Spinal cord (tissue), 10 donors: ENCODE measurements around the gene TENM3. TPM values are rescaled to one million over a fixed set of nuclear protein-coding genes. Genes with fewer than 3 reads are reported as not detected.

Experiments used
- DNase-seq, 6 donors: peaks; one replicate each; pipeline versions ENCODE4 v3.0.0 to v3.0.0-alpha.2; 2013 to 2015; ENCODE audit warnings: low spot score in 6 of 6, low read depth in 4 of 6
- H3K27ac ChIP-seq: one replicate; pipeline ENCODE4 v1.5.1; 2013; ENCODE audit warnings: low read depth, low read length, control low read depth
- H3K27me3 ChIP-seq: one replicate; pipeline ENCODE4 v1.6.1; 2013; ENCODE audit warnings: low read length; ENCODE audit not compliant: control insufficient read depth, insufficient read depth
- H3K36me3 ChIP-seq: one replicate; pipeline ENCODE4 v1.6.1; 2013; ENCODE audit warnings: low read length; ENCODE audit not compliant: control insufficient read depth, insufficient read depth
- H3K4me1 ChIP-seq: one replicate; pipeline ENCODE4 v1.6.1; 2013; ENCODE audit warnings: low read length; ENCODE audit not compliant: control insufficient read depth, insufficient read depth
- H3K4me3 ChIP-seq: one replicate; pipeline ENCODE4 v1.5.1; 2013; ENCODE audit warnings: low read depth, low read length, control low read depth
- H3K9me3 ChIP-seq: one replicate; pipeline ENCODE4 v1.6.1; 2013; ENCODE audit warnings: low read length; ENCODE audit not compliant: control insufficient read depth, insufficient read depth
- WGBS: methylation state at CpG from one replicate; pipeline ENCODE4 v1.1.5; 2013; ENCODE audit warnings: missing lambda C conversion rate; ENCODE audit not compliant: insufficient coverage; 5-methylcytosine and 5-hydroxymethylcytosine counted together
- polyA plus RNA-seq, 2 donors: library from polyadenylated mRNA; unstranded; fragments of 120-200 nt; gene quantifications; one replicate each; pipeline ENCODE4 v1.2.1, GENCODE V29; 2013; ENCODE audit not compliant: insufficient read length in 2 of 2
- total RNA-seq, 2 donors: library from RNA; depleted of rRNA in 1 of 2; stranded (reverse); fragments of 120-200 nt in 1 of 2; fragments of >200 nt in 1 of 2; gene quantifications; one replicate each; pipeline versions ENCODE4 v1.2.3 to v1.2.4, GENCODE V29; 2013 to 2014
- donor health status: healthy.

Gene TENM3
- total and polyA plus RNA-seq, 4 donors: 25.8 to 57.5 (median 38.7) TPM

DNA sequence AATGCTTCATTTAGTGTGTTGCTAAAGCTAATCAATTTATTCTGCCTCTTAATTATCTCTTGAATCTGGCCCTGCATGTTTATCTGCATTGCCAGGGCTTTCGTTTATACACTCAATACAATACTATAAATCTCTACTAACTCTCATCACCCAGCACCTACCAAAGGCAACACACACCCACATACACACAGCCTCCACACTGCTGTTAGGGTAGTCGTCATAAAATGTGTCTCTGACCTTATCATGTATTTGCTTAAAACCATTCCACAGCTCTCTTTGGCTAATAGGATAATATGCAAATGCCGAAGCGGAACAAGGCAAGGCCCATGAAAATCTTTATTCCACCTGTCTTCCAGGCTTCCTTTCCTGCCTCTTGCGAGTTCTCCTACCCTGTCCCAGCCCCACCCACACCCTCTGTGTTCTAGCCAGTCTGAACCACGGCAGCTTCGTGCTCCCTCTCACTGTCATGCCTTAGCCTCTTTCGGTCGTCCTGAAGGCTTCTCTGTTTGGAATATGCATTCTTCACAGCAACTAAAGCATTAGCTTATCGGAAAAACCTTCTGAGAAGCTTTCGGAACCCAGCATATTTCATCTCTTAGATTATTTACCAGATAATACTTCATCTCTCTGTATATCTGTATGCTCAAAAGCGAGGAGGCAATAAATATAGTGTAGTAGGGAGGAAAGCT is 333.5 kb downstream of the TENM3 start:
- WGBS: 41% methylated on average over 8 of the region's 12 CpGs
- H3K27ac ChIP-seq: no peak overlapping the region
- H3K27me3 ChIP-seq: no peaks in the 10 kb centered on the region
- no peak overlapping the region for H3K4me3 ChIP-seq
- H3K9me3 ChIP-seq: no peaks in the 10 kb centered on the region
- DNase-seq: peak in 1 of 6 donors; percentile 50
- H3K36me3 ChIP-seq: no peaks in the 10 kb centered on the region
- H3K4me1 ChIP-seq: no peaks in the 10 kb centered on the region

DNA sequence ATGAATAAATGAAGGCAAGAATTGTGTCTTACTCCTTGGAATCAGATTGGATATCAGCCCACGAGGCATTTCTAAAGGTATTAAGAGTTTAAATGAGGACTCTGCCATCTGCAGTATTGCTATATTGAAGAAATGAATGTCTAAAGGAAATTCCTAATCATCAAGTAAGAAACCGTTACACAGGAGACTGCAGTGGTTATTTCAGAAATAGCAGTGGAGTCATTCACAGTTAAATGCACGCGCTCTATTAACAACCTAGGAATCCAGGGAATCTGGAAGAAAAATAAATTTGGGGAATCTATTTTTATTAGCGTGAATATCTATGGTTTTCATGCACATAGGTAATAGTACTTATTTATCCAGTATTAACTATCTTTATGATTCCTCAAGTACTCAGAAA is 334.2 kb downstream of the TENM3 start:
- Histone ChIP-seq H3K36me3 (no peaks in the 10 kb centered on the region), H3K9me3 (no peaks in the 10 kb centered on the region), H3K4me3 (no peak overlapping the region), H3K4me1 (no peaks in the 10 kb centered on the region), H3K27me3 (no peaks in the 10 kb centered on the region), H3K27ac (no peak overlapping the region)
- no peak for DNase-seq
- no CpG with 5 or more reads among the region's 5 CpGs for WGBS

DNA sequence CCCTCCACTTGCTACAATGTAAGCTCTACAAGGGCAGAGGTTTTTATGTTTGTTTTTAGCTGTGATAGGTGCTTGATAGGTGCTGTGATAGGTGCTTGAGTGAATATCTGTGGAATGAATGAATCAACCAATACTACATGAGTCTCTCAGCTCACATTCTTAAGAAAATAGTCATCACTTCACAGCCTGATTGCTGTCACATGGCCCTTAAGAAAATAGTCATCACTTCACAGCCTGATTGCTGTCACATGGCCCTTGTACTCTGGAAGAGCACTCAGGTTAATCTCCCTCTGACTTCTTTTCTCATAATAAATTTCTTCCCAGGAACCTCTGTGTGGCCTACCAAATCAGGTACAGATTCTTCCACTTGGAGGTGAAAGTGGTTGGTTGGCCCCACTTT is 335.2 kb downstream of the TENM3 start:
- H3K27ac ChIP-seq: no peak overlapping the region
- H3K4me1 ChIP-seq: no peaks in the 10 kb centered on the region
- H3K36me3 ChIP-seq: no peaks in the 10 kb centered on the region
- no peaks in the 10 kb centered on the region for H3K27me3 ChIP-seq
- H3K9me3 ChIP-seq: no peaks in the 10 kb centered on the region
- H3K4me3 ChIP-seq: no peak overlapping the region
- DNase-seq: no peak

DNA sequence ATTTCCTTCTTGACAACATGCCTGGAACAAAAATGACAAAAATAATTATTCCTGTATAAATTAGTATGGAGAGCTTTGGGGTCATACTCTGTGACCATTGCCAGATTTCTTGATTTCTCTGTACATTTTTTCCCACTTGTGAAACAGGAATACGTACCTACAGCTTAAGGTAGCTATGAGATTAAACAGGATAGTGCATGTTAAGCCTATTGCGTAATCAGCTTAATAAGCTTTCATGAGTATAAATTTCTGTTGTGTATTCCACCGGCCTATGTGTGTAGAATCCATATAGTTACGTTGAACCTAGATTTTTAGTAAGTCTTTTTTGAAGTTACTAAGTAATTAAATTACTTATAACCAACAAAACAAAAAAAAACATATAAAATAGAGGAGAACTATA is 339.0 kb downstream of the TENM3 start:
- no peak overlapping the region for H3K4me3 ChIP-seq
- no peaks in the 10 kb centered on the region for H3K9me3 ChIP-seq
- DNase-seq: no peak
- WGBS: no CpG with 5 or more reads among the region's 4 CpGs
- H3K4me1 ChIP-seq: no peaks in the 10 kb centered on the region
- H3K36me3 ChIP-seq: no peaks in the 10 kb centered on the region
- H3K27ac ChIP-seq: no peak overlapping the region
- H3K27me3 ChIP-seq: no peaks in the 10 kb centered on the region

DNA sequence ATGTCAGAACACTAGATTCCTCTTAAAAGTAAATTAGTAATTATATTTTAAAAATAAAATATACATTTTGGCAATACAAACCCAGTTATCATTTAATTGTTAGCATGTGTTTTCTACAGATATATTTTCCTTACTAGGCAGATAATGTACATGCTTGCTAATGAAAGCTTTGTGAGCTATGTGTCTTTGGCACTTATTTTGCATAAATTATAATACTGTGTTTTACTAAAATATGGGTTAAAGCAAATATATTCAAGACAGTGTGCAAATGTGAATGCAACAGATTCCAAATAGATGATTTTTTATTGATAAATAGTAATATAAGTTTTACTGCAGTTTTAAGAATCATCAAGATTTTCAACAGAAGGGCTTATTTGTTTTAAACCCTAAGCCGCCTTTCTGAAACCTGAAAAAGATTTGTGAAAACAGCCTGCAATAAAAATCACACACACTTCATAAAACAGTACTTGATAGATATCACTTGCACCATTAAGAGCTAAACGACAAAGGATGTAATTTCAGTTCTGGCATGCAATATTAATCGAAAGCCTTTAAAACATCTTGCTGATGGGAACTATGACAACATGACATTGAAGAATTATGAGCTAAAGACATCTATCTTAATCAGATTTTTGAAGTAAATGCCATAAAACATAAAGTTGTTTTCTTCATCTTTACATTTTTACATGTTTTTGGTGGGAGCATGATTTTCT is 340.7 kb downstream of the TENM3 start:
- no peak overlapping the region for H3K4me3 ChIP-seq
- peak in 1 of 6 donors; percentile 52 for DNase-seq
- no peaks in the 10 kb centered on the region for H3K36me3 ChIP-seq
- no peaks in the 10 kb centered on the region for H3K27me3 ChIP-seq
- H3K9me3 ChIP-seq: peaks cover 1% of the 10 kb centered on the region
- H3K4me1 ChIP-seq: no peaks in the 10 kb centered on the region
- H3K27ac ChIP-seq: no peak overlapping the region
- WGBS: no CpG with 5 or more reads among the region's 3 CpGs

DNA sequence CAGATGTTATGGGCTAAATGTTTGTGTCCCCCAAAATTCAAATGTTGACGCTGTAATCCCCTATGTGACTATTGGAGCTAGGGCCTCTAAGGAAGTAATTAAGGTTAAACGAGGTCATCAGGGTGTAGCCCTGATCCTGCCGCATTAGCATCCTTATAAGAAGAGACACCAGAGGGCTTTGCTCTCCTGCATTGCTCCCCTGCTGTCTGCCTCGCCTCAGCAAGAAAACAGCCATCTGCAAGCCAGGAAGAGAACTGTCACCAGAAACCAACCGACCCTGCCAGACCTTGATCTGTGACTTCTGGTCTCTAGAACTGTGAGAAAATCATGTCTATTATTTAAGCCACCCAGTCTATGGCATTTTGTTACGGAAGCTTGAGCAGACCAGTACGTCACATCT is 342.1 kb downstream of the TENM3 start:
- Histone ChIP-seq H3K9me3 (peaks cover 4% of the 10 kb centered on the region), H3K27me3 (no peaks in the 10 kb centered on the region), H3K36me3 (no peaks in the 10 kb centered on the region), H3K27ac (no peak overlapping the region), H3K4me3 (no peak overlapping the region), H3K4me1 (no peaks in the 10 kb centered on the region)
- 54% methylated on average over 4 of the region's 7 CpGs for WGBS
- no peak for DNase-seq

DNA sequence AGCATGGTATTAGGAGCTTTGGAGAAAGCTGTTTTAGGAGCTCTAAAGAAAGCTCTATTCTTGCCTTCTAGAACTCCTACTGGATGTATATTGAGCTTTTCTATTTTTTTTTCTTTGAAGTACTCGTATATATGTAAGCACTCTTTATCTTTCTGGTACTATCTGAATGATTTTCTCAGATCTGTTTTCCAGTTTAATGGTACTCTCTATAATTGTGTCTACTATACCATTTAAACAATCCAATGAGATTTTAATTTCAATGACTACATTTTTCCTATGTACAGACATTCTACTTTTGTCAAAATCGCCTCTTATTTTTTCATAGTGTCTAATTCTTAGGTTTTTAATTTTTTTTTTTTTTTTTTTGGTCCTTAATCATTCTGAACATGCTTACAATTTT is 345.9 kb downstream of the TENM3 start:
- no peak overlapping the region for H3K27ac ChIP-seq
- WGBS: no CpG with 5 or more reads among the region's 2 CpGs
- peaks cover 4% of the 10 kb centered on the region for H3K9me3 ChIP-seq
- H3K4me3 ChIP-seq: no peak overlapping the region
- H3K4me1 ChIP-seq: no peaks in the 10 kb centered on the region
- no peaks in the 10 kb centered on the region for H3K27me3 ChIP-seq
- H3K36me3 ChIP-seq: no peaks in the 10 kb centered on the region
- no peak for DNase-seq

DNA sequence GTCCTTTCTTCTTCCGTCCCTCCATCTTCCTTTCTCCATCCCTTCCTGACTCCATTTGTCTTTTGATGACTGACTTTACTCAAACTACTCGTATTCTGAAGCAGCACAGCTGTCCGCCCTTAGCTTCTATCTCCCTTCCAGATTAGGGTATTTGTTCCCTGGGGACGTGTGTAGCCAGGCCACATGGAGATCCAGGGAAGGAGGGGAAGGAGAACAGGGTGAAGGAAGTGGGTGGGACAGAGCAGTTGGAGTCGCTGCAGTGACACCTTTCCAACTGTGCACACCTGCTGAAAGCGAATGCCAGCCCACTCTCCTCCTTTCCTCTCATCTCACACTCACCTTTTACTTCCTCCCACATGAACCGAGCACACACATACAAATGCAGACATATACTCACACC is 350.2 kb downstream of the TENM3 start:
- Histone ChIP-seq H3K27me3 (no peaks in the 10 kb centered on the region), H3K9me3 (peaks cover 3% of the 10 kb centered on the region), H3K4me1 (no peaks in the 10 kb centered on the region), H3K27ac (no peak overlapping the region), H3K4me3 (no peak overlapping the region), H3K36me3 (no peaks in the 10 kb centered on the region)
- no peak for DNase-seq
- WGBS: 64% methylated on average over 4 of the region's 7 CpGs

DNA sequence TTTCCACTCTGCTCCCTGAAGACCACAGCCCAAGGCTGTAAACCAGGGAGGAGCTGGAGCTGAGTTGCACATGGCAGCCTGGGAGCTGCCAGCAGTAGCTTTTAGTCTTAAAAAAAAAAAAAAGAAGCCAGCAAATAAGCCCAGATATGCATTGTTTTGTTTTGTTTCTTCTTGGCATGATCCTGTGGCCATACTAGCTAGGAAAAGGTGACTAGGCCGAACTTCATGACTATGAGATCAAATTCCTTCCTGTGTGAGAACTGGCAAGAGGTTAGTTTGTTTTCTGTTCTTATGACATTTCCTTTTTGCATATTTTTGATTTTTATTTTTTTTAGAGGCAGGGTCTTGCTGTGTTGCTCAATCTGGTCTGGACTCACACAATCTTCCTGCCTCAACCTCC is 350.7 kb downstream of the TENM3 start:
- no CpG with 5 or more reads among the region's 1 CpG for WGBS
- Histone ChIP-seq H3K4me3 (no peak overlapping the region), H3K27ac (no peak overlapping the region), H3K4me1 (no peaks in the 10 kb centered on the region), H3K36me3 (no peaks in the 10 kb centered on the region), H3K27me3 (no peaks in the 10 kb centered on the region), H3K9me3 (peaks cover 3% of the 10 kb centered on the region)
- DNase-seq: no peak

DNA sequence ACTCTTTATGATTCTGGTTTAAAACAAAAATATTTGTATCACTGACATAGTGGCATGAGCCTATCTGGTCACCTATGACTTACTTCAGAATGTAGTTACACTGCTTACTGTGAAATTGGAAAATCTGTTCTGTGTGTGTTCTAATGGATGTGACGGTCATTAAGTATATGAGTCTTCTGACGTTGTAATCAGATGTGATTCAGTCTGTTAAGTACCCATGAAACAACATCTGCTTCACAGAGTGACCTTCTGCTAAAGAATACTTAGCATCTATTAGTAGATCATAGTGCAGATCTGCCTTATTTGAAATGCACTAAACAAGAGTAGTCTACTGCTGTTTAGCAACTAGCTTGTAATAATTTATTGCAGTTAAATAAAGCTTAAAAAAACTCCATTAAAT is 356.9 kb downstream of the TENM3 start:
- H3K4me3 ChIP-seq: no peak overlapping the region
- H3K9me3 ChIP-seq: no peaks in the 10 kb centered on the region
- no peaks in the 10 kb centered on the region for H3K27me3 ChIP-seq
- no peaks in the 10 kb centered on the region for H3K4me1 ChIP-seq
- no peak overlapping the region for H3K27ac ChIP-seq
- no CpG with 5 or more reads among the region's 2 CpGs for WGBS
- peak in 2 of 6 donors; percentile 30 to 89 for DNase-seq
- H3K36me3 ChIP-seq: no peaks in the 10 kb centered on the region
